ENCODE measurements around the gene CHST7. TPM values are rescaled to one million over a fixed set of nuclear protein-coding genes. Genes with fewer than 3 reads are reported as not detected.

Gene CHST7
- total and polyA plus RNA-seq, 10 of the 15 experiments (the other 5 are each of a cell fraction or from before 2014, with no cell fraction given): 0.58 to 11.0 (median 5.4) TPM

- FAIRE-seq (no peak), ATAC-seq (no peak), DNase-seq (ENCODE audit: low read depth, low spot score) (no peak)
- Histone ChIP-seq H3K9me3 (replicated peaks; ENCODE audit: control insufficient read depth, insufficient read depth, low read length) (no peaks in the 10 kb centered on the region), H3K4me3 (no peak overlapping the region), H3K36me3 (ENCODE audit: control insufficient read depth in 2 of 2, insufficient read depth in 2 of 2, low read length in 1 of 2) (no peaks in the 10 kb centered on the region; a peak in 1 of 4 replicates), H3K27ac (ENCODE audit: control insufficient read depth, insufficient read depth) (peak overlapping the region; percentile 22), H3K27me3 (replicated peaks in 1 of 2; ENCODE audit: control insufficient read depth in 2 of 2, insufficient read depth in 2 of 2, low read length in 1 of 2) (no peaks in the 10 kb centered on the region), H3K4me2 (ENCODE audit: control insufficient read depth, insufficient read depth) (no peak overlapping the region; the same call in 1 of the 2 replicates), H4K20me1 (ENCODE audit: control insufficient read depth, insufficient read depth) (no peaks in the 10 kb centered on the region), H3K9ac (ENCODE audit: control insufficient read depth, insufficient read depth, low read length) (no peak overlapping the region), H3K4me1 (ENCODE audit: control insufficient read depth, insufficient read depth, low read length) (peaks cover 34% of the 10 kb centered on the region), H3K79me2 (ENCODE audit: control insufficient read depth, insufficient read depth, low read length) (no peaks in the 10 kb centered on the region), H2AFZ (ENCODE audit: control insufficient read depth, low read depth, low read length) (no peak overlapping the region)
- WGBS (ENCODE audit: insufficient coverage, insufficient replicate concordance, low lambda C conversion rate, missing lambda C conversion rate): 49% methylated on average over 2 of the region's 2 CpGs
- no TSS peak for BruUV-seq (replicated peaks)
- in situ Hi-C loops (cut with MboI) (loop anchor here (5.0 kb wide), 1 partner anchor 77 kb away; no protein-coding TSS in a partner anchor), intact Hi-C loops (cut with micrococcal nuclease; ENCODE audit: unreplicated experiment) (no loop called here)
- POLR2A ChIA-PET: no interaction called here
- CTCF ChIA-PET: interaction anchor here (0.7 to 1.4 kb wide), 3 partner anchors 13 to 97 kb away, joined by 3 to 5 read pairs (median 3); no protein-coding TSS in a partner anchor
- SMC1A ChIA-PET (ENCODE audit: uncharacterized antibody, unreplicated experiment): interaction anchor here (1.0 to 2.5 kb wide), 6 partner anchors 10 to 69 kb away, joined by 3 to 10 read pairs (median 4); no protein-coding TSS in a partner anchor
- RAD21 ChIA-PET (ENCODE audit: unreplicated experiment): interaction anchor here (0.8 to 2.6 kb wide), 3 partner anchors 9 to 73 kb away, joined by 3 to 8 read pairs (median 6); no protein-coding TSS in a partner anchor
- TF ChIP-seq JUND (IDR thresholded peaks at IDR 0.05; ENCODE audit: low read depth, low read length): no peak
- TF ChIP-seq CHD4 (IDR thresholded peaks at IDR 0.05): no peak
- no peak for TF ChIP-seq POU2F2 (IDR thresholded peaks at IDR 0.05; ENCODE audit: borderline replicate concordance, low read depth, low read length)
- no peak for TF ChIP-seq NFXL1 (IDR thresholded peaks at IDR 0.05; ENCODE audit: borderline replicate concordance)
- TF ChIP-seq CBX5 (IDR thresholded peaks at IDR 0.05; ENCODE audit: low read depth): no peak
- TF ChIP-seq HDAC2 (IDR thresholded peaks at IDR 0.05): no peak
- TF ChIP-seq ASH2L (IDR thresholded peaks at IDR 0.05; ENCODE audit: borderline replicate concordance, low read depth): no peak
- TF ChIP-seq CHD2 (IDR thresholded peaks at IDR 0.05; ENCODE audit: borderline replicate concordance, low read depth, low read length): no peak
- no peak for TF ChIP-seq RELB (IDR thresholded peaks at IDR 0.05; ENCODE audit: low read depth)
- TF ChIP-seq TARDBP (IDR thresholded peaks at IDR 0.05; ENCODE audit: borderline replicate concordance): no peak
- TF ChIP-seq CEBPZ (IDR thresholded peaks at IDR 0.05; ENCODE audit: low read depth, low read length): no peak
- no peak for TF ChIP-seq TCF3 (IDR thresholded peaks at IDR 0.05; ENCODE audit: borderline replicate concordance, insufficient read depth, low read depth, low read length)
- TF ChIP-seq REST (IDR thresholded peaks at IDR 0.05; ENCODE audit: low read depth, low read length): no peak
Observed at GRCh38 chrX:46635186-46635585, 61.6 kb downstream of the CHST7 start.

Data from GM12878 (cell line).